ENCODE measurements around the gene SPARC. TPM values are rescaled to one million over a fixed set of nuclear protein-coding genes. Genes with fewer than 3 reads are reported as not detected.

Gene SPARC
- total RNA-seq, 1 experiment from 2014 or later: 320 TPM

DNA sequence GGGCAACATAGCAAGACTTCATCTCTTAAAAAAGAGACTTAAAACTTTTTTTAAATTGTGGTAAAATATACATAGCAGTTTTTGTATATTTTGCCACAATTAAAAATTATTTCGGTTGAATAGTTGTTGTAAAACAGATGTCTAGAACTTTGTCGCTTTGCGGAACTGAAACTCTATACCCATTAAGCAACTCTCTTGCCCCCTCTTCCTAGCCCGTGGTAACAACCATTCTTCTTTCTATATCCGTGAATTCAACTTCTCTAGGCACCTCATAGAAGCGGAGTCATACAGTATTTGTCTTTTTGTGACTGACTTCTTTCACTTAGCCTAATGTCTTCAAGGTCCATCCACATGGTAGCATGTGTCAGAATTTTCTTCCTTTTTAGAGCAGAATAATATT is 43.3 kb downstream of the SPARC start:
- Histone ChIP-seq H2BK20ac (ENCODE audit: low read depth, low read length, poor library complexity, severe bottlenecking) (no peak overlapping the region), H4K20me1 (ENCODE audit: control insufficient read depth, insufficient read depth, insufficient read length) (no peaks in the 10 kb centered on the region), H3K14ac (ENCODE audit: insufficient read depth, low read length) (no peak overlapping the region), H2BK12ac (ENCODE audit: insufficient read length, low read depth, low read length) (no peak overlapping the region), H2BK15ac (ENCODE audit: low read depth, low read length) (no peak overlapping the region), H2BK120ac (ENCODE audit: low read depth, low read length, poor library complexity, severe bottlenecking) (no peak overlapping the region), H3K79me2 (ENCODE audit: insufficient read depth, low read length) (no peaks in the 10 kb centered on the region), H3K27ac (ENCODE audit: insufficient read length, low read depth, low read length) (no peak overlapping the region), H3K9me3 (ENCODE audit: control insufficient read depth, low read depth, low read length) (no peaks in the 10 kb centered on the region), H4K8ac (replicated peaks; ENCODE audit: insufficient read length, low read depth, low read length) (no peak overlapping the region), H4K91ac (ENCODE audit: insufficient read length, low read depth, low read length) (no peak overlapping the region), H3T11ph (ENCODE audit: low read length) (no peak overlapping the region), H3K79me1 (ENCODE audit: insufficient read depth, low read depth, low read length, poor library complexity, severe bottlenecking) (no peaks in the 10 kb centered on the region), H3K23me2 (ENCODE audit: insufficient read length, low read depth, low read length, poor library complexity, severe bottlenecking) (no peaks in the 10 kb centered on the region), H3K23ac (ENCODE audit: insufficient read length, low read depth, low read length) (no peak overlapping the region), H4K5ac (ENCODE audit: insufficient read length, low read depth, low read length) (no peak overlapping the region), H3K56ac (ENCODE audit: insufficient read length, low read depth, low read length) (no peak overlapping the region), H2AK5ac (ENCODE audit: insufficient read length, low read length) (no peak overlapping the region), H3K18ac (ENCODE audit: insufficient read length, low read depth, low read length) (no peak overlapping the region), H3K4ac (ENCODE audit: low read depth, low read length) (no peak overlapping the region), H3K4me2 (ENCODE audit: insufficient read depth, insufficient read length, low read length) (no peak overlapping the region), H3K9ac (ENCODE audit: extremely low read depth, insufficient read length, low read length) (no peak overlapping the region), H3K4me1 (ENCODE audit: insufficient read depth, low read length) (no peaks in the 10 kb centered on the region), H3K27me3 (ENCODE audit: insufficient read depth, low read length) (no peaks in the 10 kb centered on the region), H2AFZ (ENCODE audit: low read length) (no peak overlapping the region), H2BK5ac (ENCODE audit: insufficient read length, low read length) (no peak overlapping the region)
- no peak overlapping the region for H3K4me3 Mint-ChIP-seq
- WGBS (ENCODE audit: extremely low coverage, insufficient read length, low lambda C conversion rate): no CpG with 5 or more reads among the region's 6 CpGs
- H3K27me3 Mint-ChIP-seq (ENCODE audit: low read depth): peaks cover 23% of the 10 kb centered on the region
- peaks cover 3 to 7% of the 10 kb centered on the region in 2 experiments; a peak in 1 of 4 replicates for H3K4me1 Mint-ChIP-seq
- H3K9me3 Mint-ChIP-seq: no peaks in the 10 kb centered on the region
- no peaks in the 10 kb centered on the region for H3K36me3 Mint-ChIP-seq (ENCODE audit: insufficient read depth in 1 of 3, low read depth in 3 of 3)
- TF ChIP-seq, protein P1, sequence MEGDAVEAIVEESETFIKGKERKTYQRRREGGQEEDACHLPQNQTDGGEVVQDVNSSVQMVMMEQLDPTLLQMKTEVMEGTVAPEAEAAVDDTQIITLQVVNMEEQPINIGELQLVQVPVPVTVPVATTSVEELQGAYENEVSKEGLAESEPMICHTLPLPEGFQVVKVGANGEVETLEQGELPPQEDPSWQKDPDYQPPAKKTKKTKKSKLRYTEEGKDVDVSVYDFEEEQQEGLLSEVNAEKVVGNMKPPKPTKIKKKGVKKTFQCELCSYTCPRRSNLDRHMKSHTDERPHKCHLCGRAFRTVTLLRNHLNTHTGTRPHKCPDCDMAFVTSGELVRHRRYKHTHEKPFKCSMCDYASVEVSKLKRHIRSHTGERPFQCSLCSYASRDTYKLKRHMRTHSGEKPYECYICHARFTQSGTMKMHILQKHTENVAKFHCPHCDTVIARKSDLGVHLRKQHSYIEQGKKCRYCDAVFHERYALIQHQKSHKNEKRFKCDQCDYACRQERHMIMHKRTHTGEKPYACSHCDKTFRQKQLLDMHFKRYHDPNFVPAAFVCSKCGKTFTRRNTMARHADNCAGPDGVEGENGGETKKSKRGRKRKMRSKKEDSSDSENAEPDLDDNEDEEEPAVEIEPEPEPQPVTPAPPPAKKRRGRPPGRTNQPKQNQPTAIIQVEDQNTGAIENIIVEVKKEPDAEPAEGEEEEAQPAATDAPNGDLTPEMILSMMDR (conservative IDR thresholded peaks at IDR 0.05): no peak
- DNase-seq: no peak
- no peak overlapping the region for H3K27ac Mint-ChIP-seq

Measured in H9 (cell line).